NCI-H748 (cell line): Measurements from ENCODE around the gene MRPS23.
A peak's percentile ranks its signal among the peaks of the same experiment; 100 is the strongest.

Experiments
- DNase-seq: peaks from one replicate; lab custom pipeline; 2025; ENCODE audit not compliant: unreplicated experiment; lab: John Stamatoyannopoulos, UW

The MRPS23 gene

DNA sequence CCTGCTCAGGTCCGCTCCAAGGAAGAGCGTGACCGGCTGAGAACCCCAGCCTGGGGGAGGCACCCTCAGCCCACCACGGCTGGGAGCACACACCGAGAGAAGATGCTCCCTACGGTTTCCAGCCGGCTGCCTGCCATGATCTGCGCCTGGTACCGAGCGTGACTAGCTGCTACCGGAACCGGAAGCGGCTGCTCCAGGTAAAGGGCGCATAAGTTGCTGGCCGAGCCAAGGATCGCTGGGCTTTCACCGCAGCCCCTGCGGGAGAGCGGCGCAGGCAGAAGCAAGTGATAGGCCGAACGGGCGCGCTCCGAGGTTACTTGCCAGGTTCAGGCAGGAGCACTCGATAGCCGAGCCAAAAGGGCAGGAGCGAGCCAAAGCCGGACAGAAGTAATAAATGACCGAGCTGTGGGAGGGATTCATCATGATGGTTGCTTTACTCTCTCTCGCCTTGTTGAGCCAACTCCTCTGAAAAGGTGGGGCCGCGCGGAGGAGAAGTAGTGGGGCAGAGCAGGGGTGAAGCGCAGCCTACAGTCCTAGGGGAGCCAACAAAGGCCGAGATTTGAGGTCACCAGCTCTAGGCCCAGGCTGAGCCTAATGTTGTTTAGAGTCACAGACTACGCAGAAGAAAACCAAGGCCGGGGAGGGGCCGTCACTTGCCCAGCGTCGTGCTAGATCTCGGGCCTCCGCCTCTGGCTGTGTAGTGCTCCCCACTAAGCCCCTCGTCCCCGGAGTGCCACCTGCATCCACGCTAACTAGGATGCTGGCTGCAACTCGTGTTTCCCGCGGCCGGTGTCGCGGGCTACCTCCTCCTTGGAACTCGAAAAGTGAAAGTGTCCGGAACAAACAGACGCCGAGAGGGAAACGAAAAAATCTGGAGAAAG is at the start of gene MRPS23:
Gene MRPS23 (minus strand): TSS at position 171 of the 881 bp plus-strand sequence. CDS start 34 bp downstream, at position 137.
- DNase-seq, result peak; percentile 99

DNA sequence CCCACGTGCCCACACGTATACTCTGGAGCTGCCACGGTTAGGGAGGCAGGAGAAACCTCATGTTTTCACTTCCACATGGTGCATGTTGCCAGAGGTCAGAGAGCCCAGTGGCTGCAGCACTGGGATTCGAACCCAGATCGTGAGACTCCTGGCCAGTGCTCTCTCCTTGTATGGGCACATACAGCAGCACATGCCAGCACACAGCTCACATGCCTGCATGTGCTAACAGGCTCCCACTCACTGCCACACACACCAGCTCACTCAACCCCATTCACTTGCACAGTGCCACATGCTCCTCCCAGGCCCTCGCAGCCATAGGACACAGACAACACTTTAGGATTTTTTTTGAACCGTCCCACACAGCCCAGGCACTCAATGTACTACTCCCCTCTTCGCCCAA is 49.5 kb upstream of the MRPS23 start:
- no peak for DNase-seq

GRCh38 chr17:57898487-57899311 is 48.9 kb upstream of the MRPS23 start:
- no peak for DNase-seq

- peak; percentile 31 for DNase-seq
These were observed 45.7 kb upstream of the MRPS23 start for GRCh38 chr17:57895382-57896060.

DNA sequence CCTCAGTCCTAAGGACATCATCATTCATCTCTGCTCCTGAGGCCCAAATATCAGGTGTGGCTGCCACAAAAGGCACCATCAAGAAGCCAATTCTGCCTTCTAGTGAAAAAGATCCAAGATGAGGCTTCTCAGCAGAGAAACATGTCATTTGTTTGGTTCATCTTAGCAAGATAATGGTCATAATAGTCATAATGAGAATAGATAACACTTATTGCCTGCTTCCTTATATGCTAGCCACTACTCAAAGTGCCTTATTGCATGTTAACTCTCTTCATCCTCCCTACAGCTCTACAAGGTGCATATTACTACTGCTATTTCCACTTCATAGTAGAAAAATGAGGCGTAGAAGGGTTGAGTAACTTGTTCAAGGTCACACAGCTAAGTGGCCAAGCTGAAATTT is 45.0 kb upstream of the MRPS23 start:
- no peak for DNase-seq

DNA sequence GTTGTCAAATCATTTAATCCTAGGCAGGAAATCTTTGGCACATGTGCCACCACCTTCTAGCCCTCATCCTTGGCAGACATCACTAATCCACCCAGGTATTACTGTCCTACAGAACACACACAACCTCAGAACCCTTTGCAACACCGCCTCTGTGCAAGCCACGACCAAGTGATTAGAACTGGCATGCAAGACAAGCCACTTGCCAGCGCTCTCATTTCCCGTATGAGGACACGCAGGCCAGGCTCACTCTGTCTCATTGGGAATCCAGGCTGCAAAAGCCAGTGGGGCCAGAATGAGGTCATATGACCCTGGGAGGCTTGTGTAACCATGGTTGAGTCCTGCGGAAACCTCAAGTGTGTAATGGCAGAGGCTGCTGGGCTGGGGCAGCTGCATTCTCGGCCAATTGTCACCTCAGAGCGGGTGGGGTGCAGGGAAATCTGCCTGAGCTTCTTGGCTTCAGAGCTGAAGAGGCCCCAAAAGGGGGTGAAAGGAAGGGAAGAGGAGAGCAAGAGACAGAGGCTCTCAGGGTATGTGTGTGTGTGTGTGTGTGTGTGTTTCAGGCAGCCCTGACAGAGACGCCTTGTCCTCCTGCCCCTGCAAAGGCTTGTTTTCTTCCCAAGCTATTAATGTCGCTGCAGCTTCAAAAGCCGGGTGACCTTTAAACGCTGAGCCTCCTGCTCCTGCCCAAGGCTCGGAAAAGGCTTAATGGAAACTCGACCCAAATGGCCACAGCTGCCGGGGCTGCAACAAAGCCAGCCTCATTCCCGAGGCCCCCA is 43.2 kb upstream of the MRPS23 start:
- peak; percentile 77 for DNase-seq

GRCh38 chr17:57892146-57892819 is 42.4 kb upstream of the MRPS23 start:
- DNase-seq, result peak; percentile 81

GRCh38 chr17:57890857-57891232 is 41.0 kb upstream of the MRPS23 start:
- no peak for DNase-seq

DNA sequence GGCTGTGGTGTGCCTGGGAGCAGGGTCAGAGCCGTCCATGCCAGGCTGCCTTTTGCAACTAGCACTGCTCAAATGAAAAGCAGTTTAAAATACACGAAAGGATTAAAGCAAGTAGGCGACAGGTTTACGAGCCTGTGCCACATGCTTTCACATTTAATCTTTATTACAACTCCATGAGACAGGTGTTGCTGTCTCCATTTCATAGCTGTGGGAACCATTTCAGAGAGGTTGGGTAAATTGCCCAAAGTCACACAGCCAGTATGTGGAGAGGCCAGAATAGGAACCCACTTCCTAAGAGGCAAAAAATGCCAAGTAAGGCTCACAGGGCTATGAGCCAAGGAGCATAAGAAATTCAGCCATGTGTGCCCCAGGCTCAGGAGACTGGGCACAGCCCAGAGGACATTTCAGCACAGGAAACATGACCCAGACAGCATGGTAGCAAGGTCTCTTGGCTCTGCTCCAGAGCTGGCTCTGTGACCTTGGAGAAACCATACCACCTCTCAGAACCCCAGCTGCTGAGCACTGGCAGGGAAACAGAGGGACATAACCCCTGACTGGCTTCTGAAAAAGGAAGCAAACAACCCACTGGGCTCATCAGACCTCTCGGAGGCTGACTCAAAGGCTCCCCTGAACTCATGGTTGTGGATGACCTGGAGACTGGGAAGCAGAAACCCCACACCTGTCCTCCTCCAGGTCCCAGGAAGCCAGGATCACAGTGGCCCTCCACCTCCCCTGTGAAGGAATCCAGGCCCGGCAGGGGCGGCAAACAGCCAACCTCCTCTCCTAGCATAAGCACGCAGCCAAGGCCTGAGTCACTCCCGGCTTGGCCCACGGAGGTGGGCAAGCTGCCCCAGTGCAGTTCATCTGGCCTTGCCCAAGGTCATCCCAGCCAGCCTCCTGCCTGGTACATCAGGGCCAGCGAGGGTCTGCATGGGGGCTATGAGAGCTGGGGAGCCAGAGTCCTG is 40.3 kb upstream of the MRPS23 start:
- no peak for DNase-seq

GRCh38 chr17:57889252-57889651 is 39.4 kb upstream of the MRPS23 start:
- no peak for DNase-seq

DNA sequence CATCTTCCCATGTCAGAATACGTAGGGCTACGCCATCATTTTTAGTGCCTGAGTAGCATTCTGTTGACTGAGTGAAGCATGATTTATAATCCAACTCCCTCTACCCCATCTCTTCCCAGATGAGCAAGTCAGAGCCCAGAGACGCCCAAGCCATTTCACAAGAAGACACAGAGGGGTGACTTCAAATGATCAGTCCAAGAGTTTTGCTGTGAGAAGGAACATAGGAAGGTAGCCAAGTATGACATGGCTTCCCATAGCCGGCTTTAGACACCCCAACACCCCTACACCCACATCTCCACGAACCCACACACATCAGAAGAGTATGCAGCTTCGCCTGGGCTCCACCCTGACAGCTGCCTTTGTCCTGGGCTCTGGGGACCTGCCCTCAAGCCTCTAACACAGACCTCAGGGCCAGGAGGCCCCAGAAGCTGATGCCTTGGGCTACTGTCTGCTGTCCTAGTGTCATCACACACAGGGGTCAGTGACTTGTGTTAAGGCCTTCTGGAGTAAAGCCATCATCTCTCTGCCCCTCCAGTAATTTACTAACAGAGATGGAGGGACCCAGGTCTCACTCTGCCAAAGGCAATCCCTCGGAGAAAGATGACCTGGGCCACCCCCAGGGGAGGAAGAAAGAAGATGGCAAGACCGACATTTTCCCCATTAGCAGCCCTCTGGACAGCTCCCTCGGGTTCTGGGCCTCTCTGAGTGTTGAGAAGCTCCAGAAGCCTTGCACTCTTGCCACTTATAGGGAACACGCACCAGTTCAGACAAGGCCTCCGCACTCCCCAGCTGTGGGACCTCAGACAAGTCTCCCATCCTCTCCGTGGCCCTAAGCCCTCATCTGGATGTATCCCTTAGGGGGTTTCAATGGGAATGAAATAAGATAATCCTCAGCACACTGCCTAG is 38.7 kb upstream of the MRPS23 start:
- DNase-seq, result no peak

GRCh38 chr17:57887161-57887560 is 37.3 kb upstream of the MRPS23 start:
- DNase-seq, result no peak

GRCh38 chr17:57886020-57886419 is 36.2 kb upstream of the MRPS23 start:
- no peak for DNase-seq

DNA sequence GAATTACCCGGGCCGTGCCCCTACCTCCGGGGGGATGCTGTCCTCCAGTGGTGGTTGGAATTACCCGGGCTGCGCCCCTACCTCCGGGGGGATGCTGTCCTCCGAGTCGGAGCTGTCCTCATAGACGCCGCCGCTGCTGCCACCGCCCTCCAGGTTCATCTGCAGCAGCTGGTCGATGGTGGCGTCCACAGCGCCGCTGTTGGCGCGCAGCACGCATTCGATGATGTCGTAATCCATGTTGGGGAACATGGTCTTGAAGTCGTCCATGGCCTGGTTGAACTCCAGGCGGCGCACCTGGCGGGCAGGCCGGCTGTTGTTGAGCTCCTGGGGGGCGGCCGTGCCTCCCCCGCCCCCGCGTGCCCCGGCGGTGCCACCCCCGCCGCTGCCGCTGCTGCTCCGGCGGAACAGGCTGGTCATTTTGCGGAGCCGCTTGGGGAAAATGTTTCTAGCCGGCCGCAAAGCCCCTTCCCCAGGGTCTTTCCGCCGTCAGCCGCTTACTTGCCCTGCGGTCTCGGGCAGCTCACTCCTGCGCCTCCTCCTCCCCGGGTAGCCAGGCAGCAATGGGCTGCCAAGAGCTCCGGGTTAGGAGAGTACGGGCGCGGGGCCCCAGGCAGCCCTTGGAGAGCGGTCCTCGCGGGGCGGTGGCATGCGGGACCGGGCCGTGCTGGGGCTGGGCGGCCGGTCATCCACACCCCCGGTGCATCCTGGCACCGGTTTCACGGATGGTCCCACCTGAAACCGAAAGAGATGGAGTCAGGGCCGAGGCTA is 35.5 kb upstream of the MRPS23 start:
- no peak for DNase-seq

- DNase-seq, result no peak
These were observed 32.0 kb upstream of the MRPS23 start for GRCh38 chr17:57881783-57882351.

DNA sequence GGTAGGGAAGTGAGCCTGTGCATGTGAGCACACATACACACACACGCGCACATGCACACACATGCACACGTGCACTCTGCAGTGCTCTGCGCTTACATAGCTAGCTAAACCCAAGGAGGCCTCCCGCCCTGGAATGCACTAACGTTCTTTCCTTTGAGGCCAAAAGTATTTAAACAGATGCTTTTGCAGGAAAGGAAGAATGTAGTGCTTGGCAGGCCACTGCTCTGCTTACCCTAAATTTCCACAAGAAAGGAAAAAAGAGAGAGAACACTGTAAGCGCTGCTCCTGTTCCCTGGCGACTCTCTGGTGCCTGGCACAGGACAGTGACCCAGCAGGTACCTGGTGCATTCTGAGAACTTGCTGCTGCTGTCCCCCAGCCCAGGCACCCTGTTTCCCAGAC is 31.3 kb upstream of the MRPS23 start:
- DNase-seq, result no peak

GRCh38 chr17:57880086-57880456 is 30.2 kb upstream of the MRPS23 start:
- no peak for DNase-seq
